Measurements from ENCODE around the gene ZMIZ1. TPM values are rescaled to one million over a fixed set of nuclear protein-coding genes. Genes with fewer than 3 reads are reported as not detected.

Gene ZMIZ1
- polyA plus RNA-seq (2013, experiment 1 of 2; ENCODE audit: insufficient read length) = 62.1 TPM
- 63.7 TPM for polyA plus RNA-seq (2013, experiment 2 of 2; ENCODE audit: insufficient read length)

GRCh38 chr10:79068562-79069324 is at the start of gene ZMIZ1:
Gene ZMIZ1 (plus strand): TSS chr10:79068966. CDS start chr10:79201633, 132,667 bp downstream.
- DNase-seq = peak; percentile 96

- no peak for DNase-seq
These were observed 49.2 kb upstream of the ZMIZ1 start for GRCh38 chr10:79019441-79020014.

GRCh38 chr10:79020015-79020491 is 48.7 kb upstream of the ZMIZ1 start:
- no peak for DNase-seq

- DNase-seq = no peak
These were observed 48.2 kb upstream of the ZMIZ1 start for GRCh38 chr10:79020605-79021004.

GRCh38 chr10:79021331-79021907 is 47.3 kb upstream of the ZMIZ1 start:
- DNase-seq = no peak

GRCh38 chr10:79021948-79022499 is 46.7 kb upstream of the ZMIZ1 start:
- DNase-seq = no peak

- no peak for DNase-seq
These were observed 46.1 kb upstream of the ZMIZ1 start for GRCh38 chr10:79022565-79023230.

GRCh38 chr10:79023240-79024162 is 45.3 kb upstream of the ZMIZ1 start:
- DNase-seq = no peak

GRCh38 chr10:79024296-79024695 is 44.5 kb upstream of the ZMIZ1 start:
- no peak for DNase-seq

GRCh38 chr10:79024720-79025198 is 44.0 kb upstream of the ZMIZ1 start:
- DNase-seq = no peak

GRCh38 chr10:79025199-79025832 is 43.5 kb upstream of the ZMIZ1 start:
- DNase-seq = no peak

GRCh38 chr10:79026341-79026761 is 42.4 kb upstream of the ZMIZ1 start:
- no peak for DNase-seq

- no peak for DNase-seq
These were observed 42.0 kb upstream of the ZMIZ1 start for GRCh38 chr10:79026806-79027146.

GRCh38 chr10:79027147-79028055 is 41.4 kb upstream of the ZMIZ1 start:
- DNase-seq = no peak

- no peak for DNase-seq
These were observed 40.7 kb upstream of the ZMIZ1 start for GRCh38 chr10:79028056-79028430.

GRCh38 chr10:79028451-79029010 is 40.2 kb upstream of the ZMIZ1 start:
- DNase-seq = no peak

- no peak for DNase-seq
These were observed 39.0 kb upstream of the ZMIZ1 start for GRCh38 chr10:79029478-79030390.

- no peak for DNase-seq
These were observed 38.1 kb upstream of the ZMIZ1 start for GRCh38 chr10:79030705-79031104.
